ENCODE data around the gene CDH24.

The CDH24 gene

DNA sequence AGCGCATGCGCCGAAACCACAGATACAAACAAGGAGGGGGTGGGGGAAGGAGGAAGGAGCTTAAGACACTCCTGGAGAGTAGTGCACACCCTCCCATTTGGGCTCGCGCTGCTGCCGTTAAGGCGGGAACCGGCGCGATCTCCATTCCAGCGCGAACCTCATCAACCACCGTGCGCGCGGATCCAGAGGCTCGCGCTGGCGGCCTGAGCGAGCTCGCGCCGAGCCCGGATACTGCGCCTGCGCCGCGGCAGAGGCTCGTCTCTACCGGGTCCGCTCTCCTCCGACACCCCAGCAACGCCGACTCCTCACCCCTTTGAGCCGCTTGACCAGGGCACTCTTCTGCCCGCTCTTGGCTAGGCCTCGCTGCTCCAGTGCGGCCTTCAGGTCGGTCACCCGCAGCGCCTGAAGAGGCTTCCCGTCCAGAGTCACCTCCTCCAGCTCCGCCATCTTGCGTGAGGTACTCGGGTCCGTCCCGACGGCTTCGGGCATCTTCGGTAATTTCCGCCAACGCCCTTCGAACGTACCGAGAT is 37.4 kb upstream of the CDH24 start, which contains the start of gene ACIN1:
Gene ACIN1 (minus strand): TSS at position 471 of the 530 bp plus-strand sequence. CDS start 24 bp downstream, at position 447.
- TF ChIP-seq GATA3 (IDR thresholded peaks at IDR 0.05; ENCODE audit: low read depth, low read length) = no peak
- TF ChIP-seq GATA2 (IDR thresholded peaks at IDR 0.05; ENCODE audit: low read depth, low read length) = no peak

DNA sequence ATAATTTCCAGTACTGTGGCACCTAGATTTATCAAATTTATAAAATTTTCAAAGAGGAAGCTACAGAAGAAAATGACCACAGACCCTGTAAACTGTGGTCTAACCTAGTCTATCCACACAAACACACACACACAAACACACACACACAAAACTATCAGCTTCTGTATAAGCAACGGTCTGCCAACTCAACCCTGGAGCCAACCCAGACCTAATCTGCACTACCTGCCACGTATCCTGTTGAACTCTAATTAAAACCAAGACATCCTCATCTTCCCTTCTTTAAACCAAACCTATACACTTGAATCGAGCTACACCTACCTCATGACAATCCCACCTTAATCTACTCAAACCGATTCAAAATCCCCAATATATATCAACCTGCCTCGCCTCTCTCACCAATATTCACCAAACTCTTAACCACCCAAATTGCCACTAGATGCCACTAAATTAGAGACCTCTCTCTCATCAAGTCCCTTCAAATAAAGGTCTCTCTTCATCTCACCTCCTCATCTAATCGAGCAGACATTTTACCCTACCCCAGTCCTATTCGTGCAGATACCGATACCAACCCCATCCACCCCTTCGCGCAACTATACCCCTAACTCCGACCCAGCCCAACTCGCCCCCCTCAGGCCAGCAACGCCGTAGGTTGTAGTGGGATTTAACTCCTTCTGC is 36.8 kb upstream of the CDH24 start:
- TF ChIP-seq GATA2 (IDR thresholded peaks at IDR 0.05; ENCODE audit: low read depth, low read length) (no peak), GATA3 (IDR thresholded peaks at IDR 0.05; ENCODE audit: low read depth, low read length) (no peak)

DNA sequence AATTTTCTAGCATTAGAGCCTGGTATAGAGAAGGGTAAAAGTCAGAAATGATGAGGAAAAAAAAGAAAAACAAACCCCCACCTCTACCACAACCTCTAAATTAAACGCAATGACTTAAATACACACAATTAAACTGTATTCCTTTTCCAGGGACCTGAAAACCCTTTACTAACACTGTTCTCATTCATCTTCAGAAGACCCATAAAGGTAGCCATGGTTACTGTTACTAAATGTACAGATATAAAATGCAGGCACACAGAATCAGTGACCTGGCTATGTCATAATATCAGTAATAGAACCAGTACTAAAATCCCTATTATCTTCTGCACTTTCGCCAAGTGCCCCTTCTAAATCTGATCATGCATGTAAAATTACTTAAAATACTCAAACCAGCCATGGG is 36.2 kb upstream of the CDH24 start:
- TF ChIP-seq GATA2 (IDR thresholded peaks at IDR 0.05; ENCODE audit: low read depth, low read length) (no peak), GATA3 (IDR thresholded peaks at IDR 0.05; ENCODE audit: low read depth, low read length) (no peak)

DNA sequence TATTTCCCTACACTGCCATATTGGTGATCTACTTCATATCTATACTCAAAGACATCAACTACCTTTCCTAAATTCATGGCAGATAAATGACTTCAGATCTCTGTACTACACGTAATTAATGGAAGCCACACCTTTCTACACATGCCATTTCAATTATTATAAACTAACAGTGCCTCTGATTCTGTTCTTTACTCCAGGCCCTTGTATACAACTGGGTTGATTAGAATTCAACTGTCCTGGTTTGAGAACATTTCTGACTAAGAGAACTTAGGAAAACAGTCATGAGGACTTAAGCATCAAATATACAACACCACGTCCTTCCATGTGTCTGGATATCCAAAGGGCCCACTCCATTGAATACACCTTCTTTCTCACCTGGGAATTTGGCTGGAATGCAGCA is 35.8 kb upstream of the CDH24 start:
- TF ChIP-seq GATA2 (IDR thresholded peaks at IDR 0.05; ENCODE audit: low read depth, low read length) (no peak), GATA3 (IDR thresholded peaks at IDR 0.05; ENCODE audit: low read depth, low read length) (no peak)

DNA sequence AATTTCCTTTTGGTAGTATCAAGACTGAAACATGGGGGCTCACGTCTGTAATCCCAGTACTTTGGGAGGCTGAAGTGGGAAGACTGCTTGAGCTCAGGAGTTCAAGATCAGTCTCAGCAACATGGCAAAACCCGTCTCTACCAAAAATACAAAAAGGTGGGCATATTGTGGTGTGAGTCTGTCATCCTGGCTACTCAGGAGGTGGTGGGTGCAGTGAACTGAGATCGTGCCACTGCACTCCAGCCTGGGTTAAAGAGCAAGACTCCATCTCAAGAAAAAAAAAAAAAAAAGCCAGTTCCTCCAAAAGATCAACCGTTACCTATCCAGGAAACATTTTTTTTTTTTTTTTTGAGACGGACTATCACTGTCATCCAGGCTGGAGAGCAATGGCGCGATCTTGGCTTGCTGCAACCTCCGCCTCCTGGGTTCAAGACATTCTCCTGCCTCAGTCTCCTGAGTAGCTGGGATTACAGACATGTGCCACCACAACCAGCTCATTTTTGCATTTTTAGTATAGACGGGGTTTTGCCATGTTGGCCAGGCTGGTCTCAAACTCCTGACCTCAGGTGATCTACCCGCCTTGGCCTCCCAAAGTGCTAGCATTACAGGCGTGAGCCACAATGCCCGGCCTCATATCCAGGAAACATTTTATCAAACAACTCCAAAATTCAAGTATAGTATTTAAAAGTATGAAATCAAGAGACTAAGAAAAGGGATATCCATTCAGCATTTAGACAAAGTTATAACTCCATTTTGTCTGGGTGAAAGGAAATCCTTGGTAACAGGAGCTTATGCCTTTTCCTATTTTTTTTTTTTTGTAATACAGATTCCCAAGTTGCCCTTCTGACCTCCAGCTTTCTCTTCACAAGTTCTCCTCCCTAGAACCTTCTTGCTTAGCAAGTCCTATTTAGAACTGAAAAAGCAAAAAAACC is 34.2 kb upstream of the CDH24 start:
- no peak for TF ChIP-seq GATA2 (IDR thresholded peaks at IDR 0.05; ENCODE audit: low read depth, low read length)
- TF ChIP-seq GATA3 (IDR thresholded peaks at IDR 0.05; ENCODE audit: low read depth, low read length) = no peak

DNA sequence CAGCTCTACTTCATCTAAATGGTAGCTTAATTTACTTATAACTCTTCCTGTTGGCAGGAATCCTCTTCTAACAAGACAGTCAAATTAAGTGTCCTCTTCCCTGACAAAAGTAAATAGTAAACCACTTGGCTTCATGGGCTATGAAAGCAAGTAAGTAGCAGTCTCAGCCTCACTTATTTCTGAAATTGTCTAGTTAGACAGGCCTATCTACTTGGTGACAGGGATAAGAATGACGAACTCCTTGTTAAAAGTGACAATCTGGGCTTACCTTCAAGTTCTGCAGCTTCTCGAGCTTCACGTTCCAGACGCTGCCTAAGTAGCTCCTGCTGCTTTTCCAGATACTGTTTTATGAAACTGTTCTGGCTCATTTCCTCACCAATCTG is 32.9 kb upstream of the CDH24 start:
- no peak for TF ChIP-seq GATA3 (IDR thresholded peaks at IDR 0.05; ENCODE audit: low read depth, low read length)
- TF ChIP-seq GATA2 (IDR thresholded peaks at IDR 0.05; ENCODE audit: low read depth, low read length) = no peak

DNA sequence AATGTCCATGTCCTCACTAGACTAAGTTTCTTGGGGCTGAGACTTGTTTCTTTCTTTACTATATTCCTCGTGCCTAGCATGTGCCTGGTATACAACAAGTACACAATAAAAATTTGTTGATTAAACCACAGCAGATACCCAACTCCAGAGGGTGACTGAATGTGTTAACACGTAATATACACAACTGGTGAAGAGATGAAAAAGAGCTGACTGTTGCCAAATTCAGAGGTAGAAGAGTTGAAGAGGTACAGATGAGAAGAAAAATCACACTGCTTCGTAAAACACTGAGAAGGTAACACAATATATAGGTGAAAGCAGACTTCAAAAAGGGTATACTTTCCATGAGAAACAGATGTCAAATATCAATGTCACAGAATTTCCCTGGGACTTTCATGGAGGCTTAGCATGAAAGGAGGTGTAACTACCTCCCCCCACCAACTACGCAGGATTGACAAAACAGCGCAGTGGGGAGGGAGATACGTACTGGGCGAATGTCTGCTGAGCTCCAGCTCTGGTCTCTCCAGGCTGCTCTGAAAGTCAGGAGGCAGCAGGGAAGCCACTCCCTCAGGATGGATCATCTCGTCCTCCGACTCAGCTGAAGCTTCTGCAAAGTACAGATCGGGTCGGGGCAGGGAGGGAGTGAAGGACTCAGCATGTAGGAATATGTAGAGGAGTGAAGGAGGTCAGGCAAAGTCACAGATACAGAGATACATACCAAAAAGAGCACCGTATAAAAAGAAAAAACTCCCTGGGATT is 32.4 kb upstream of the CDH24 start:
- TF ChIP-seq GATA2 (IDR thresholded peaks at IDR 0.05; ENCODE audit: low read depth, low read length) (no peak), GATA3 (IDR thresholded peaks at IDR 0.05; ENCODE audit: low read depth, low read length) (no peak)

DNA sequence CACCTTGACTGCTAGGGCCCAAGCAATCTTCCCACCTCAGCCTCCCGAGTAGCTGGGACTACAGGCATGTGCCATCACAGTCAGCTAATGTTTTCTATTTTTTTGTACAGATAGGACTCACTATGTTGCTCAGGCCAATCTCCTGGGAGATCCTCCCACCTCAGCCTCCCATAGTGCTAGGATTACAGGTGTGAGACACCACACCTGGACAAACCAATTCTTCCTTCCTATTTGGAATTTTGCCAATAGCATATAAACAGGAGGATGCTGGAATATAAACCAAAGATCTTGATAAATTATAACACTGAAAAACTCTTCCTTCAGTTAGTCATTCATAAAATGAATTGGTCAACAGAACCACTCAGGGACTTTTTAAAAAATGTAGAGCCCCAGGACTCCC is 29.2 kb upstream of the CDH24 start:
- TF ChIP-seq GATA2 (IDR thresholded peaks at IDR 0.05; ENCODE audit: low read depth, low read length) (no peak), GATA3 (IDR thresholded peaks at IDR 0.05; ENCODE audit: low read depth, low read length) (no peak)

DNA sequence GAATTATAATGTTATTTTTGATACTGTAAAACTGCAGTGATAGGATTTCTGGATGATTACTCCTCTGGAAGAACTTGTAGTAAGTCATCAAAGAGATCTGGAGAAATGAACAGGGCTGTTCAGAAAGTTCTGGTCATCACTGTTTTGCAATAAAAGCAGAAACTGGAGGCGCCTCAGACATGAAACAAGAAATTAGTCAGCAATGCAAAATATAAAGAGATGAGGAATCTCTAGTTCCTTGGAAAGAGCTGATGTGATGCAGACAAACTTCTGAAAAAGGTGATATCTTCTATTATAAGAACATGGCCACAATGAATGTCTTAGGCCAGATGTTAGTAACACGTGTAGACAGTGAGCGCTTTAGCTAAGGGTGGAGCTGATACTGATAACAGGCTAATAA is 28.1 kb upstream of the CDH24 start:
- TF ChIP-seq GATA2 (IDR thresholded peaks at IDR 0.05; ENCODE audit: low read depth, low read length) (no peak), GATA3 (IDR thresholded peaks at IDR 0.05; ENCODE audit: low read depth, low read length) (no peak)

DNA sequence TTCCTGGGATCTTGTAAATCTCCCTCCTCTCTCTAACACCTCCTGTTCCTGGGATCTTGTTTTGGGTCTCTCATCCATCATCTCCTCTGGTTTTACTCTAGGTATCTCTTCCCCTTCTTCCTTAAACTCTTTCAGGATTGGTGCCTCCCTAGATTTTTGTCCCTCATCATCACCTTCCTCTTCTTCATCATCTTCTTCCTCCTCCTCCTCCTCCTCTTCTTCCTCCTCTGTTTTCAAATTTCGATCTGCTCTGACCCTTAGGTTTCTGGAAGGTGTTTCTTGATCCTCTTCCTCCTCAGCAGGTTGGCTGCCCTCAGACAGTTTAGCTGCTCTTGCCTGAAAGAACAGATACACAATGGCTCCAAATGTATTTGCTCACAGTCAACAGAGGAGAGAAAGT is 23.2 kb upstream of the CDH24 start:
- TF ChIP-seq GATA2 (IDR thresholded peaks at IDR 0.05; ENCODE audit: low read depth, low read length) = no peak
- TF ChIP-seq GATA3 (IDR thresholded peaks at IDR 0.05; ENCODE audit: low read depth, low read length) = no peak

DNA sequence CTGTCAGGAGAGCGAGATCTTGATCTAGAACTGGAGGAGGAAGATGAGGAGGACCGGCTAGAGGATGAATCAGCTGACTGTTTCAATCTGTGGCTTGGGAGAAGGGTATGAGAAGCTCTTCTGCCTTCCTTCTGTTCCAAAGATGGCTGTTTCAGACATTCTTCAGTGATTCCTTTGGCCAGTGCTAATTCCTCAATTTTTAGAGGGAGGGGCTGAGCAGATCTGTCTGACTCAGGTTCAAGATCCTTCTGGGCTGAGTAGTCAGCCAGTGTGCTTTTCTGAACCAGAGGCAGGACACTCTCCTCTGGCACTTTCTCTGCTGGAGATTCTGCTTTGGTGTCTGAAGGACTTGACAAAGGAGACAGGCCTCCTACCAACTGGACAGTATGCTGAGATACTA is 22.4 kb upstream of the CDH24 start:
- TF ChIP-seq GATA3 (IDR thresholded peaks at IDR 0.05; ENCODE audit: low read depth, low read length) (no peak), GATA2 (IDR thresholded peaks at IDR 0.05; ENCODE audit: low read depth, low read length) (no peak)

DNA sequence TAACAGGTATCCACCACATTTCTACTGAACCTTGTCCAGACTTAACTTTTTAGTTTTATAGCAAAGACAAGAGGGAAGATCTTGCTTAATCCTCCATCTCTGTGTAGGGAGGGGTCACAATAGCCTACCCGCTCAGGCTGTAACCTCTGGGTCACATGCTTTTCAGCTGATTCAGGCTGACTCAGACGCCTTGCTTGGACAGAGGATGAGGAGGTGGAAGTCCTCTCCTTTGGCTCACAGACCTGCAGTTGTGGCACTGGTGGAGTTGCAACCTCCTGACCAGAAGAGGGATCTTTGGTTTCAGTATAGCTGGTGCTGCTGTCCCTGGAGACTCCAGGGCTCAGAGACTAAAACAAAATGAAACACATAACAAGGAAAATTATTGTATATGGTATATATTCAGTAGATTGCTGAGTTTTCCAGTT is 21.4 kb upstream of the CDH24 start:
- no peak for TF ChIP-seq GATA2 (IDR thresholded peaks at IDR 0.05; ENCODE audit: low read depth, low read length)
- TF ChIP-seq GATA3 (IDR thresholded peaks at IDR 0.05; ENCODE audit: low read depth, low read length) = no peak

DNA sequence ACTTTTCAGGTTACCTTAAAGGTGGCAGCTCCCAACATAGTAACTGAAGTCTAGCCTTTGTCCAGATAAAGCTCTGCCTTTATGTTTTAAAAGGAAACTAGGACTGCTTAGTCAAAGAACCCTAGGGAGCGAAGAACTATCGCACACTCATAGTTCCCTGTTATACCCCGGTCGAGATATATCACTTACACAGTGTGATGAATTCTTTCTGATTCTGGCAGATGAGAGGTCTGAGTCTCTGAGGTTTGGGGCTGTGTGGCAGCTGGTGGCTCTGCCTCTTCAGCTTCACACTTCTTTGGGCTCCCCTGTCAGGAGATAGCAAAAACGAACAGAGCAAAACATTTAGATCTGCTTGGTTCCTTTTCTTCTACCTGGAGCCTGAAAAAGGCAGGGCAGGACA is 20.6 kb upstream of the CDH24 start:
- TF ChIP-seq GATA2 (IDR thresholded peaks at IDR 0.05; ENCODE audit: low read depth, low read length) = no peak
- no peak for TF ChIP-seq GATA3 (IDR thresholded peaks at IDR 0.05; ENCODE audit: low read depth, low read length)

All from SH-SY5Y (cell line).